Amniotic stem cell (primary cell): ENCODE measurements around the gene VGF.
"Not testable (repeated sequence)": the region's sequence is repeated elsewhere in the genome, so short reads cannot be mapped to it uniquely, and the experiment has no call there.

Experiments used
- DNase-seq: peaks from one replicate; lab custom pipeline; 2025; lab: John Stamatoyannopoulos, UW

Gene VGF

DNA sequence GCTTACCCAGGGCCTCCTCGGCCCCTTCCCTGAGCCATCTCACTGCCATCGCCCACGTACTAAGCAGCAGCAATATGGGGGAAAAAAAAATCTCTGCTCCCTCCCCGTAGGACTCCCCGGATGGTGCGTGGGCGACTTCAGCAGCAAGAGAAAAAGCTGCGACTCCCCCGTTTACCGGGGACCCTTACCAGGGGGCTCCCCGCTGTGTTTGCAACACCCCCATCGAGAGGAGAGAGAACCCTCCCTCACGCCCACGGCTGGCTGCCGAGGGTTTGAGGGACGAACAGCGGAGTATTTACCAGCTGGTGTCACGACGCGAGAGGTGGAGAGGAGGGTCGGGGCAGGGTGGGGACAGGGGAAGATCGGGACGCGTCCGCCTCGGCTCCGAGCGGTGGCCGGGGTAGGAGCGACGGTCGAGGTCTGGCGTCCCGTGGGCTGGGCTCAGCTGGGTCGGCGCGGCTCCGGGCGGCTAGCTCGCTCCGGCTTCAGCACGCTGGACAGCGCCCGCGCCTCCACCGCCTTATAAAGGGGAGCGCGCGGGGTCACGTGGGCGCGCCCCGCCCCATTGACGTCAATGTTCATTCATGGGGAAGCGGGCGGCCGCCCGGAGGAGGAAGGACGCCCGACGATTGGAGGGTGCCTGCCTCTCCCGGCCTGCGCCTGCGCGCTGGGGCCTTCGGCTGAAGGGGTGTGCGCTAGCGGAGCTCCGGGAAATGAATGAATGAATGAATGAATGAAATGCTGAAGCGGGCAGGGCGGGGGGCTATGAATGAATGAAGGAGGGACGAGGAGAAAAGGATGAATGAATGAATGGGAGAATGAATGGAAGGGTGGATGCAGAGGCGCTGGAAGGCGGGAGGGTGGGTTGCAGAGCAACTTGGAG is at the start of gene VGF:
Gene VGF (minus strand): TSS at position 495 of the 883 bp plus-strand sequence. CDS start 726 bp downstream, outside the sequence.
- DNase-seq = peak; percentile 77

- no peak for DNase-seq
Observed at GRCh38 chr7:101212014-101212413, 46.6 kb upstream of the VGF start.

GRCh38 chr7:101211501-101211900 is 46.1 kb upstream of the VGF start:
- DNase-seq = no peak

DNA sequence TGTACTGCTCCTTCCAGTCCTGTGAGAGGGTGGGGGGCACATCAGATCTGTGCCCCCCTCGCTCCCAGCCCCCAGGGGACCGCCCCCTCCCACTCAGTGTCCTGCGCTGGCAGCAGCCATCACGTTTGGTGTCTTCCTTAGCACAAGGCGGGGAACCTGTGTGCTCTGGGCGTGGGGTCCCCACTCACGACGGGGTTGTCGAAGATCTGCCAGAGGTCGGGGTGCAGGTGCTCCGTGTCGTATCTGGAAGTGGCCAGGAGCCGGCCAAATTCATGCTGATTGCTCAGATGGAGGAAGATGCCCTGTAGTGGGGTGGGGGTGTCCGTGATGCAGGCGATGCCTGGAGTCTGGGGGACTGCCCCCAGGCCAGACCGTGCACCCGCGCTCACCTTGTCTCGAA is 44.8 kb upstream of the VGF start:
- no peak for DNase-seq

GRCh38 chr7:101208794-101209193 is 43.4 kb upstream of the VGF start:
- no peak for DNase-seq

DNA sequence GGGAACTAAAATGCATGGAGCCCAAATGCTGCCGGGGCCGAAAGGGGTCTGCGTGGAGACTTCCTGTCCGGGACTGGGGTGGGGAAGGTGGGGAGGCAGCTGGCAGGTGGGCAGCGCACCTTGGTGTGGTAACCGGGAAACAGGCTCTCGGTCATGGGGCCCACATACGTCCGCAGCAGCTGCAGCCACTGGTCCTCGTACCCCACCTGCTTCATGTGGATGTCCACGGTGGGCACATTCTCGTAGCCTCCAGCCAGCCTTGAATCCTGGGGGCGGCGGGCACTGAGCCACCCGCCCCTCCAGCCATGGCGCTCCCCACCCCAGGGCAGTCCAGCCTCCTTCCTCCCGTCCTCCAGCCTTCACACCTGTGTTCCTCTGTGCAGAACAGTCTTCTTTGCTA is 42.1 kb upstream of the VGF start:
- no peak for DNase-seq

- DNase-seq = no peak
Observed at GRCh38 chr7:101206665-101207042, 41.3 kb upstream of the VGF start.

GRCh38 chr7:101205901-101206664 is 40.7 kb upstream of the VGF start:
- DNase-seq = no peak

DNA sequence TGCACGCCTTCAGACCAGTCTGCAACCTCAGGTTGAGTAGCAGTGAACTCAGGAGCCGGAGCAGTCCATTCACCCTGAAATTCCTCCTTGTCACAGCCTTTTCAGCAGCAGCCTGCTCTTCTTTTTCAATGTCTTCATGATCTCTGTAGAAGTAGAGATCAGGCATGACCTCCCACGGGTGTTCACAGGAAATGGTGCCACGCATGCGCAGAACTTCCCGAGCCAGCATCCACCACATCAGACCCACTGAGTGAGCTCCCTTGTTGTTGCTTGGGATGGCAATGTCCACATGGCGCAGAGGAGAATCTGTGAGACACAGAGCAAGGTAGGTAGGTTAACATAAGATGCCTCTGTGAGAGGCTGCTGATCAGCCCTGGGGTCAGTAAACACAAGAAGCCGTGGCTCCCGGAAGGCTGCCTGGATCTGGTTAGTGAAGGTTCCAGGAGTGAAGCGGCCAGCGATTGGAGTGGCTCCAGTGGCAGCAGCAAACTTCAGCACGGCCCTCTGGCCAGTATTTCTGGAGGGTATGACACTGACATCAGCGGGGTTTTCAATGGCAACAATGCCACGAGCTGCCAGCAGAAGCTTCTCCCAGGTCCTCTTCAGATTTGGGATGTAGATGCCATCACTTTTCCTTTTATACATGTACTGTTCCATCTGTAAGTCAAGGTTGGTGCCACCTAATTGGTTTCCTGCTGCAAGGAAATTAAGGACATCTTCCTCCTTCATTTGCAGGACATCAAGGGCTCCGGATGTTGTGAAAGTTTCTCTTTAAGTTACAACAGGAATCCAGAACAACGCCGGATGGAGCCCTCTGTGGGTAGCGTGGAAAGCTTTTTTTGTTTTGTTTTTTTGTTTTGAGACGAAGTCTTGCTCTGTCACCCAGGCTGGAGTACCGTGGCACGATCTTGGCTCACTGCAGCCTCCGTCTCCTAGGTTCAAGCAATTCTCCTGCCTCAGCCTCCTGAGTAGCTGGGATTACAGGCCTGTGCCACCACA is 38.7 kb upstream of the VGF start:
- DNase-seq = not testable (repeated sequence)

DNA sequence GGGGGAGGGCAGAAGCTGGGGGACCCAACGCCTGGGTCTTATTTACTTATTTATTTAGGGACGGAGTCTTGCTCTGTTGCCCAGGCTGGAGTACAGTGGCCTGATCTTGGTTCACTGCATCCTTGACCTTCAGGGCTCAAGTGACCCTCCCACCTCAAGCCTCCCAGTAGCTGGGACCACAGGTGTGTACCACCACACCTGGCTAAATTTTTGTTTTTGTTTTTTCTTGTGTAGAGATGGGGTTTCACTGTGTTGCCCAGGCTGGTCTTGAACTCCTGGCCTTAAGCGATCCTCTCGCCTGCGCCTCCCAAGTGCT is 37.2 kb upstream of the VGF start:
- no peak for DNase-seq

DNA sequence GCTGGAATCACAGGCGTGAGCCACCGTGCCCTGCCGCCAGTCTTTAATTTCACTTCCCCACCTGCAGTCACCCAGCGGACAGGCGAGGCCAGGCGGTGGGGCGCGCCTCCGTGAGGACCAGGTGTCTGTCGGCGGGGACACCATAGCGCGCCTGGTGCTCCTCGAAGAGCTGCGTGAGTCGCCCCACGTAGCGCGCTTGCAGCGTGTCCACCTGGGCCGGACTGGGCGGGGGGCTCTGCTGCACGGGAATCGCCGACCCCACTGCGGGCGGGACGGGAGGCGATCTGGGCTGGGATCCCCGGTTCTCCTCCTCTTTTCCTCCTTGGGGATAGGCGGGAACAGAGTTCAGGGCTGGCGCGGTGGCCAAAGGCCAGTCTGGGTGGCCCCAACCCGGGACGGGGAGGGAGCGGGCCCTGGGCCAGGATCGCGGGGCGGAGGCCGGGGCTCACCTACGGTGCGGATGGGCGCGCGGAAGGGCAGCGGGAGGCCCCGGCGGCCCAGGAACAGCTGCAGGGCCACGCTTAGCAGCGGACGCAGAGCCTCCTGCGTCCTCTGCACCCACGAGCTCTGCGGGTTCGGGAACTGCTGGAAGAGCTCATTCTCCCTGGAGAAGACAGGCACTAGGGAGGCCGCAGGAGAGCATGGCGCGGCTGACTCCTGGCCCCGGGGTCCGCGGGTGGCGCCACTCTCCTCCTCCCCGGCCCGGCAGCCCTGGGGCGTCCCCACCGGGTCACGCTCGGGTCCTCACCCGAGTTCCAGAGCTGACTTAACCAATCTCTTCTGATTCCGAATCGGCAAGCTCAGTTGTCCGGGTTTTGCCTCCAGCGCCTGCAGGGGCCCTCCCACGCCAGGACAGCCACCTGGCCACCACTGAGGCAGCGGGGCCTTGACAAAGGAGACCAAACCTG is 36.6 kb upstream of the VGF start:
- no peak for DNase-seq

DNA sequence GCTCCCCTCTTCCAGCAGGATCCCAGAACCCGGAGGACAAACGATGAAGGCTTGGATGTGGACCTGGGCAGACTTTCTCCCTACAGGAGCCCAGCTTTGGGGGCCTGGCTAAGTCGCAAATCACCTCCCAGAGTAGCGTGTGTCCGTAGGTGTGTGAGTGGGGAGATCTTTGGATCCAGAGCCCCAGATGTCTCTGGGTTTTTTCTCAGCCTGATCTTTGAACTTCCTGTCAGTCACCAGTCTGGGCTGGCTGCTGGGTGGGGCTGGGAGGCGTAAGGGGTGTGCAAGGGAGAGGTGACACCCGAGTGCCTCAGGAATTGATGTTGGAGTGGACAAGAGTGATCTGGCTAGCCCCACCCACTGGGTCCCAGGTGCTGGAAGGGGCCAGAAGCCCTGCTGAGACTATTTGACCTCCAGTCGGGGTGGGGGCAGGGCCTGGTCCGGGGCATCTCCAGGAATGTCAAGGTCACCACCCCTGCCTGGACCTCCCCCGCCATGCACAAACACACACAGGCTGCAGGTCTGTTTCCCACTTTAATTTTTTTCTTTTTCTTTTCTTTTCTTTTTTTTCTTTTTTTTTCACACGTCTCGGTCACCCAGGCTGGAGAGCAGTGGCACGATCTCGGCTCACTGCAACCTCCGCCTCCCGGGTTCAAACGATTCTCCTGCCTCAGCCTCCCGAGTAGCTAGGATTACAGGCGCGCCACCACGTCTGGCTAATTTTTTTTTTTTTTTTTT is 35.7 kb upstream of the VGF start, which contains the start of gene MOGAT3:
Gene MOGAT3 (minus strand): TSS at position 175 of the 738 bp plus-strand sequence. CDS start 182 bp downstream, outside the sequence.
- no peak for DNase-seq

- DNase-seq = no peak
Observed at GRCh38 chr7:101200504-101200861, 35.1 kb upstream of the VGF start.

GRCh38 chr7:101199522-101199921 is 34.2 kb upstream of the VGF start:
- not testable (repeated sequence) for DNase-seq

DNA sequence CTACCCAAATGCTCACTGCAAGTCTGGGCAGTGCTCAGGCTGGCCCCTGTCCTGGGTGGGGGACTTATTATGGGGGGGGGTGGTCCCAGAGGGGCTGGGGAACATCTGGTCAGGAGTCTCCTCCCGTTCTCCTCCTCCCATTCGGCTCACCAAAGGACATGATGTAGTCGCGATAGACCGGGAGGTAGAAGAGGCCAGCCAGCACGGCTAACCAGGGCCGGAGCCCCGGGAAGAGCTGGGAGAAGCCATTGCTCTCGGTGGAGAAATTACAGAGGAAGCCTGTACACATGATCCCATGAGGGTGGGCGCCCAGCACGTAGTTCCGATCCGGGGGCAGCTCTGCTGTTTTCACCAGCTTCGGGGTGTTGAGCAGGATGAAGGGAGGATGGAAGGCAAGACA is 33.1 kb upstream of the VGF start:
- no peak for DNase-seq

GRCh38 chr7:101197991-101198390 is 32.6 kb upstream of the VGF start:
- DNase-seq = no peak

GRCh38 chr7:101195884-101196283 is 30.5 kb upstream of the VGF start:
- DNase-seq = no peak

GRCh38 chr7:101189109-101189508 is 23.7 kb upstream of the VGF start:
- no peak for DNase-seq

GRCh38 chr7:101186844-101187428 is 21.6 kb upstream of the VGF start:
- DNase-seq = no peak

- DNase-seq = no peak
Observed at GRCh38 chr7:101186194-101186593, 20.8 kb upstream of the VGF start.
